SK-N-SH (cell line): Measurements from ENCODE around the gene PRRT2. TPM values are rescaled to one million over a fixed set of nuclear protein-coding genes. Genes with fewer than 3 reads are reported as not detected.

ENCODE experiments used
- CTCF ChIA-PET: fragments of 300-600, 350-600 bp; formaldehyde crosslinking; extraction: SDS; loops from one replicate; lab custom pipeline; 2021; lab: Yijun Ruan, JAX
- POLR2A ChIA-PET: fragments of 350-600 bp; sonication (Branson Sonifier 250); formaldehyde crosslinking; extraction: SDS; loops from one replicate; lab custom pipeline; 2020; ENCODE audit warnings: antibody characterized with exemption, inconsistent platforms; lab: Yijun Ruan, JAX
- DNase-seq: peaks from one replicate; pipeline ENCODE4 v3.0.0; 2012
- H2AFZ ChIP-seq: fragments of 200-600 bp; sonication (generic); 2 replicates; pipeline ENCODE4 v1.8.1; 2016; ENCODE audit warnings: antibody characterized with exemption, mild to moderate bottlenecking, low read depth
- H3F3A ChIP-seq: fragments of 200-600 bp; sonication (generic); replicated peaks from 2 replicates; pipeline ENCODE3; 2016; ENCODE audit warnings: antibody characterized with exemption, mild to moderate bottlenecking; ENCODE audit not compliant: insufficient read depth
- H3K27ac ChIP-seq, 2 experiments: fragments of 200-500 bp in 1 of 2; fragments of 200-600 bp in 1 of 2; sonication (Bioruptor generic) in 1 of 2; sonication (generic), shearing (Covaris generic) in 1 of 2; 2 replicates each; pipeline versions ENCODE4 v1.5.1 to v1.6.1; 2014 to 2016; ENCODE audit warnings: low read depth in 2 of 2, inconsistent platforms in 1 of 2, low read length in 1 of 2, mild to moderate bottlenecking in 1 of 2, mixed read lengths in 1 of 2
- H3K27me3 ChIP-seq: fragments of 200-600 bp; sonication (generic), shearing (Covaris generic); 2 replicates; pipeline ENCODE4 v1.6.1; 2016; ENCODE audit warnings: mixed run types; ENCODE audit not compliant: insufficient read depth
- H3K36me3 ChIP-seq, 2 experiments: fragments of 200-500 bp in 1 of 2; fragments of 200-600 bp in 1 of 2; sonication (Bioruptor generic) in 1 of 2; sonication (generic) in 1 of 2; replicated peaks in 1 of 2; 2 replicates each; pipeline versions ENCODE3 to v1.5.1; 2014 to 2016; ENCODE audit warnings: low read length in 1 of 2, mild to moderate bottlenecking in 1 of 2; ENCODE audit not compliant: insufficient read depth in 2 of 2, control insufficient read depth in 1 of 2
- H3K4me1 ChIP-seq, 2 experiments: fragments of 200-500 bp in 1 of 2; fragments of 200-600 bp in 1 of 2; sonication (Bioruptor generic) in 1 of 2; sonication (generic), shearing (Covaris generic) in 1 of 2; 2 replicates each; pipeline versions ENCODE4 v1.5.1 to v1.6.1; 2014 to 2016; ENCODE audit warnings: low read depth in 1 of 2, low read length in 1 of 2, mixed run types in 1 of 2; ENCODE audit not compliant: insufficient read depth in 2 of 2, control insufficient read depth in 1 of 2
- H3K4me2 ChIP-seq: fragments of 200-600 bp; sonication (generic), shearing (Covaris generic); 2 replicates; pipeline ENCODE4 v1.6.1; 2017; ENCODE audit warnings: mixed run types
- H3K4me3 ChIP-seq, 2 experiments: fragments of 200-500 bp in 1 of 2; fragments of 200-600 bp in 1 of 2; sonication (Bioruptor generic) in 1 of 2; sonication (generic), shearing (Covaris generic) in 1 of 2; 2 replicates each; pipeline versions ENCODE4 v1.5.1 to v1.8.1; 2014 to 2016; ENCODE audit warnings: low read depth in 2 of 2, inconsistent platforms in 1 of 2, low read length in 1 of 2, mild to moderate bottlenecking in 1 of 2, mixed read lengths in 1 of 2, moderate library complexity in 1 of 2
- H3K79me2 ChIP-seq: fragments of 200-600 bp; sonication (generic); 2 replicates; pipeline ENCODE4 v1.8.1; 2017; ENCODE audit warnings: mild to moderate bottlenecking; ENCODE audit not compliant: insufficient read depth
- H3K9ac ChIP-seq: fragments of 200-600 bp; sonication (generic); 2 replicates; pipeline ENCODE4 v1.6.1; 2017; ENCODE audit warnings: mixed run types
- H3K9me2 ChIP-seq: fragments of 200-600 bp; sonication (generic); 2 replicates; pipeline ENCODE4 v1.6.1; 2017; ENCODE audit warnings: mixed run types
- H3K9me3 ChIP-seq: fragments of 200-600 bp; sonication (generic); 2 replicates; pipeline ENCODE4 v1.6.1; 2017; ENCODE audit warnings: mixed run types, mild to moderate bottlenecking, moderate library complexity
- H4K20me1 ChIP-seq: fragments of 200-600 bp; sonication (generic); 2 replicates; pipeline ENCODE4 v1.6.1; 2017; ENCODE audit warnings: mild to moderate bottlenecking, mixed run types; ENCODE audit not compliant: insufficient read depth
- ELF1 ChIP-seq: IDR thresholded peaks from 2 replicates; pipeline ENCODE4 v1.4.0; 2012
- EP300 ChIP-seq, 2 experiments: IDR thresholded peaks; 2 replicates each; pipeline versions ENCODE4 v1.4.0 to v1.6.1; 2012; ENCODE audit warnings: borderline replicate concordance in 1 of 2, low read depth in 1 of 2, low read length in 1 of 2
- EZH2phosphoT487 ChIP-seq: fragments of 200-600 bp; sonication (generic); IDR thresholded peaks from 2 replicates; pipeline ENCODE4 v1.6.1; 2017; ENCODE audit warnings: low read depth, mixed run types, mild to moderate bottlenecking, antibody characterized with exemption, moderate library complexity, borderline replicate concordance
- FOXM1 ChIP-seq: IDR thresholded peaks from 2 replicates; pipeline ENCODE4 v1.4.0; 2012; ENCODE audit warnings: low read depth, mild to moderate bottlenecking
- GATA2 ChIP-seq: sonication (generic); formaldehyde crosslinking; IDR thresholded peaks from 2 replicates; pipeline ENCODE4 v1.5.0; 2020; ENCODE audit warnings: mild to moderate bottlenecking, missing genetic modification reagents
- JUND ChIP-seq: IDR thresholded peaks from 2 replicates; pipeline ENCODE4 v1.4.0; 2012
- MEF2A ChIP-seq: IDR thresholded peaks from 2 replicates; pipeline ENCODE4 v1.4.0; 2012; ENCODE audit warnings: low read depth, borderline replicate concordance
- MXI1 ChIP-seq: IDR thresholded peaks from 2 replicates; pipeline ENCODE4 v1.6.1; 2012; ENCODE audit warnings: mild to moderate bottlenecking, low read depth, low read length, improper control_type of control experiment
- NRF1 ChIP-seq: IDR thresholded peaks from 2 replicates; pipeline ENCODE4 v1.6.1; 2012; ENCODE audit warnings: low read depth, mild to moderate bottlenecking, low read length
- RCOR1 ChIP-seq: fragments of 150-350 bp; IDR thresholded peaks from 2 replicates; pipeline ENCODE4 v1.6.1; 2017; ENCODE audit warnings: antibody characterized with exemption, low read length
- RXRA ChIP-seq: IDR thresholded peaks from 2 replicates; pipeline ENCODE4 v1.4.0; 2012; ENCODE audit warnings: low read depth, mild to moderate bottlenecking, borderline replicate concordance
- SIN3A ChIP-seq: IDR thresholded peaks from 2 replicates; pipeline ENCODE4 v1.6.1; 2012; ENCODE audit warnings: low read depth, mild to moderate bottlenecking, low read length, moderate library complexity, borderline replicate concordance
- SMC3 ChIP-seq: IDR thresholded peaks from 2 replicates; pipeline ENCODE4 v1.6.1; 2012; ENCODE audit warnings: low read depth, low read length, improper control_type of control experiment
- TEAD4 ChIP-seq: IDR thresholded peaks from 2 replicates; pipeline ENCODE4 v1.4.0; 2012; ENCODE audit warnings: mild to moderate bottlenecking, borderline replicate concordance; ENCODE audit not compliant: insufficient read depth
- WGBS: methylation state at CpG from one replicate; pipeline ENCODE4 v1.1.6; 2017; ENCODE audit warnings: low lambda C conversion rate; 5-methylcytosine and 5-hydroxymethylcytosine counted together
- polyA plus RNA-seq, 3 experiments: library from polyadenylated mRNA; depleted of rRNA; stranded (reverse); fragments of >200 nt; gene quantifications; 2 replicates each; pipeline ENCODE4 v1.2.3, GENCODE V29; 2012
- TF ChIP-seq, protein P1 (sequence below): IDR thresholded peaks from 2 replicates; pipeline ENCODE4 v1.4.0; 2012; ENCODE audit warnings: low read depth
- TF ChIP-seq, protein P2 (sequence below): fragments of 150-350 bp; IDR thresholded peaks from 2 replicates; pipeline ENCODE4 v1.6.1; 2017; ENCODE audit warnings: antibody characterized with exemption, low read length, low read depth, borderline replicate concordance
- TF ChIP-seq, protein P3 (sequence below): fragments of 200-600 bp; sonication (generic); IDR thresholded peaks from 2 replicates; pipeline ENCODE4 v1.6.1; 2017; ENCODE audit warnings: antibody characterized with exemption, mild to moderate bottlenecking, moderate library complexity
- TF ChIP-seq, protein P4 (sequence below): IDR thresholded peaks from 2 replicates; pipeline ENCODE4 v1.4.0; 2012; ENCODE audit warnings: low read depth, borderline replicate concordance

The PRRT2 gene
- polyA plus RNA-seq, 1 of the 3 experiments (the other 2 are of a cell fraction), result 28.1 TPM

DNA sequence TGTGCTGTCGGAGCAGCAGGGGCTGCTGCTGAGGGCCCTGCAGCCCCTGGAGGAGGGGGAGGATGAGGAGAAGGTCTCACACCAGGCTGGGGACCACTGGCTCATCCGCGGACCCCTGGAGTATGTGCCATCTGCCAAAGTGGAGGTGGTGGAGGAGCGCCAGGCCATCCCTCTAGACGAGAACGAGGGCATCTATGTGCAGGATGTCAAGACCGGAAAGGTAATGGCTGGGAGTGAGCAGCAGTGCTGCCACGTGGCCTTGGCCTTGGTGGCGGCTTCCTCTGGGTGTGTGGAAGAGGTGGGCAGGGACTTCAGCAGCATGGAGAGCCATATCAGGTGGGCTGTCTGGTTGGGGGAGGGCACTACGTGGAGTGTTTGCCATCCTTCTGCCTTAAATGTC, 28.2 kb downstream of the PRRT2 start (continued):
- no peak for TF ChIP-seq GATA2 (CRISPR knock-in tag)
- TF ChIP-seq, protein P1, sequence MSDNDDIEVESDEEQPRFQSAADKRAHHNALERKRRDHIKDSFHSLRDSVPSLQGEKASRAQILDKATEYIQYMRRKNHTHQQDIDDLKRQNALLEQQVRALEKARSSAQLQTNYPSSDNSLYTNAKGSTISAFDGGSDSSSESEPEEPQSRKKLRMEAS, result no peak

DNA sequence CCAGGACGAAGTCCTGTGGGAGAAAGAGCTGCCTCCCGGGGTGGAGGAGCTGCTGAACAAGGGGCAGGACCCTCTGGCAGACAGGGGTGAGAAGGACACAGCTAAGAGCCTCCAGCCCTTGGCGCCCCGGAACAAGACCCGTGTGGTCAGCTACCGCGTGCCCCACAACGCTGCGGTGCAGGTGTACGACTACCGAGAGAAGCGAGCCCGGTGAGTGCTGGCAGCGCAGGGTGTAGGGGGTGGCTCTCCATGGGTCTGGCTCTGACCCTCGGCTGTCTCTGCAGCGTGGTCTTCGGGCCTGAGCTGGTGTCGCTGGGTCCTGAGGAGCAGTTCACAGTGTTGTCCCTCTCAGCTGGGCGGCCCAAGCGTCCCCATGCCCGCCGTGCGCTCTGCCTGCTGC, 29.6 kb downstream of the PRRT2 start:
- H3K4me1 ChIP-seq, result no peaks in the 10 kb centered on the region
- H3K79me2 ChIP-seq, result no peaks in the 10 kb centered on the region
- H3K4me2 ChIP-seq, result no peak overlapping the region
- TF ChIP-seq TEAD4 (no peak), EP300 (IDR thresholded peaks at IDR 0.05; ENCODE audit: borderline replicate concordance in 1 of 2, low read depth in 1 of 2, low read length in 1 of 2) (no peak), MXI1 (no peak), RCOR1 (no peak), JUND (no peak), MEF2A (no peak), FOXM1 (no peak), ELF1 (no peak), RXRA (no peak), NRF1 (no peak), SMC3 (no peak), EZH2phosphoT487 (no peak), SIN3A (no peak)
- TF ChIP-seq, protein P2, sequence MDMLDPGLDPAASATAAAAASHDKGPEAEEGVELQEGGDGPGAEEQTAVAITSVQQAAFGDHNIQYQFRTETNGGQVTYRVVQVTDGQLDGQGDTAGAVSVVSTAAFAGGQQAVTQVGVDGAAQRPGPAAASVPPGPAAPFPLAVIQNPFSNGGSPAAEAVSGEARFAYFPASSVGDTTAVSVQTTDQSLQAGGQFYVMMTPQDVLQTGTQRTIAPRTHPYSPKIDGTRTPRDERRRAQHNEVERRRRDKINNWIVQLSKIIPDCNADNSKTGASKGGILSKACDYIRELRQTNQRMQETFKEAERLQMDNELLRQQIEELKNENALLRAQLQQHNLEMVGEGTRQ, result no peak
- TF ChIP-seq, protein P3, sequence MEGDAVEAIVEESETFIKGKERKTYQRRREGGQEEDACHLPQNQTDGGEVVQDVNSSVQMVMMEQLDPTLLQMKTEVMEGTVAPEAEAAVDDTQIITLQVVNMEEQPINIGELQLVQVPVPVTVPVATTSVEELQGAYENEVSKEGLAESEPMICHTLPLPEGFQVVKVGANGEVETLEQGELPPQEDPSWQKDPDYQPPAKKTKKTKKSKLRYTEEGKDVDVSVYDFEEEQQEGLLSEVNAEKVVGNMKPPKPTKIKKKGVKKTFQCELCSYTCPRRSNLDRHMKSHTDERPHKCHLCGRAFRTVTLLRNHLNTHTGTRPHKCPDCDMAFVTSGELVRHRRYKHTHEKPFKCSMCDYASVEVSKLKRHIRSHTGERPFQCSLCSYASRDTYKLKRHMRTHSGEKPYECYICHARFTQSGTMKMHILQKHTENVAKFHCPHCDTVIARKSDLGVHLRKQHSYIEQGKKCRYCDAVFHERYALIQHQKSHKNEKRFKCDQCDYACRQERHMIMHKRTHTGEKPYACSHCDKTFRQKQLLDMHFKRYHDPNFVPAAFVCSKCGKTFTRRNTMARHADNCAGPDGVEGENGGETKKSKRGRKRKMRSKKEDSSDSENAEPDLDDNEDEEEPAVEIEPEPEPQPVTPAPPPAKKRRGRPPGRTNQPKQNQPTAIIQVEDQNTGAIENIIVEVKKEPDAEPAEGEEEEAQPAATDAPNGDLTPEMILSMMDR, result no peak
- TF ChIP-seq, protein P4, sequence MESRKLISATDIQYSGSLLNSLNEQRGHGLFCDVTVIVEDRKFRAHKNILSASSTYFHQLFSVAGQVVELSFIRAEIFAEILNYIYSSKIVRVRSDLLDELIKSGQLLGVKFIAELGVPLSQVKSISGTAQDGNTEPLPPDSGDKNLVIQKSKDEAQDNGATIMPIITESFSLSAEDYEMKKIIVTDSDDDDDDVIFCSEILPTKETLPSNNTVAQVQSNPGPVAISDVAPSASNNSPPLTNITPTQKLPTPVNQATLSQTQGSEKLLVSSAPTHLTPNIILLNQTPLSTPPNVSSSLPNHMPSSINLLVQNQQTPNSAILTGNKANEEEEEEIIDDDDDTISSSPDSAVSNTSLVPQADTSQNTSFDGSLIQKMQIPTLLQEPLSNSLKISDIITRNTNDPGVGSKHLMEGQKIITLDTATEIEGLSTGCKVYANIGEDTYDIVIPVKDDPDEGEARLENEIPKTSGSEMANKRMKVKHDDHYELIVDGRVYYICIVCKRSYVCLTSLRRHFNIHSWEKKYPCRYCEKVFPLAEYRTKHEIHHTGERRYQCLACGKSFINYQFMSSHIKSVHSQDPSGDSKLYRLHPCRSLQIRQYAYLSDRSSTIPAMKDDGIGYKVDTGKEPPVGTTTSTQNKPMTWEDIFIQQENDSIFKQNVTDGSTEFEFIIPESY, result no peak
- TF ChIP-seq, protein P1, result no peak
- no peak overlapping the region for H2AFZ ChIP-seq
- ChIA-PET CTCF (interaction anchor here (0.9 to 1.0 kb wide), 2 partner anchors 9 to 27 kb away, joined by 3 read pairs; no protein-coding TSS in a partner anchor), POLR2A (no interaction called here)
- no peaks in the 10 kb centered on the region for H3K9me3 ChIP-seq
- no peaks in the 10 kb centered on the region for H4K20me1 ChIP-seq
- no peaks in the 10 kb centered on the region for H3K27me3 ChIP-seq
- no peak overlapping the region for H3K27ac ChIP-seq
- no peak for DNase-seq
- no peaks in the 10 kb centered on the region for H3K9me2 ChIP-seq
- 99% methylated on average over 15 of the region's 23 CpGs for WGBS
- H3F3A ChIP-seq, result peaks cover 9% of the 10 kb centered on the region
- no peak overlapping the region for H3K9ac ChIP-seq
- no peak overlapping the region for H3K4me3 ChIP-seq
- peaks cover 34 to 41% of the 10 kb centered on the region in 2 experiments for H3K36me3 ChIP-seq
